ENCODE data around the gene CIART.
"Not testable (repeated sequence)": the region's sequence is repeated elsewhere in the genome, so short reads cannot be mapped to it uniquely, and the experiment has no call there.

DNA sequence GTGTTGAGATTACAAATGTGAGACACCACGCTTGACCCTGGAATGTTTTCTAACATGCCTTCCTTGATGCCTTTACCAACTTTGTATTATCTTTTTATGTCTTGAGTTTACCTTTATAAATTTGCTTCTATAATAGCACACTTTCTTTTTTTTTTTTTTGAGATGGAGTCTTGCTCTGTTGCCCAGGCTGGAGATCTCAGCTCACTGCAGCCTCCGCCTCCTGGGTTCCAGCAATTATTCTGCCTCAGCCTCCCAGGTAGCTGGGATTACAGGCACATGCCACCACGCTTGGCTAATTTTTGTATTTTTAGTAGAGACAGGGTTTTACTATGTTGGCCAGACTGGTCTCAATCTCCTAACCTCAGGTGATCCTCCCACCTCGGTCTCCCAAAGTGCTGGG lies 32.3 kb downstream of the CIART start:
- not testable (repeated sequence) for TF ChIP-seq CTCF (IDR thresholded peaks at IDR 0.05); GABPA (IDR thresholded peaks at IDR 0.05; ENCODE audit: low read depth); NRF1 (IDR thresholded peaks at IDR 0.05; ENCODE audit: low read depth, low read length); EP300 (IDR thresholded peaks at IDR 0.05; ENCODE audit: borderline replicate concordance in 1 of 2, low read depth in 1 of 2, low read length in 1 of 2); POLR2AphosphoS5 (IDR thresholded peaks at IDR 0.05; ENCODE audit: low read depth, low read length); RAD21 (IDR thresholded peaks at IDR 0.05; ENCODE audit: low read length); NFIC (IDR thresholded peaks at IDR 0.05; ENCODE audit: borderline replicate concordance); TAF1 (IDR thresholded peaks at IDR 0.05; ENCODE audit: borderline replicate concordance, low read depth, low read length); RXRA (IDR thresholded peaks at IDR 0.05; ENCODE audit: borderline replicate concordance, low read depth)
- TF ChIP-seq, protein P1, sequence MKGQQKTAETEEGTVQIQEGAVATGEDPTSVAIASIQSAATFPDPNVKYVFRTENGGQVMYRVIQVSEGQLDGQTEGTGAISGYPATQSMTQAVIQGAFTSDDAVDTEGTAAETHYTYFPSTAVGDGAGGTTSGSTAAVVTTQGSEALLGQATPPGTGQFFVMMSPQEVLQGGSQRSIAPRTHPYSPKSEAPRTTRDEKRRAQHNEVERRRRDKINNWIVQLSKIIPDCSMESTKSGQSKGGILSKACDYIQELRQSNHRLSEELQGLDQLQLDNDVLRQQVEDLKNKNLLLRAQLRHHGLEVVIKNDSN (IDR thresholded peaks at IDR 0.05; ENCODE audit: borderline replicate concordance, low read depth): not testable (repeated sequence)
- TF ChIP-seq, protein P2, sequence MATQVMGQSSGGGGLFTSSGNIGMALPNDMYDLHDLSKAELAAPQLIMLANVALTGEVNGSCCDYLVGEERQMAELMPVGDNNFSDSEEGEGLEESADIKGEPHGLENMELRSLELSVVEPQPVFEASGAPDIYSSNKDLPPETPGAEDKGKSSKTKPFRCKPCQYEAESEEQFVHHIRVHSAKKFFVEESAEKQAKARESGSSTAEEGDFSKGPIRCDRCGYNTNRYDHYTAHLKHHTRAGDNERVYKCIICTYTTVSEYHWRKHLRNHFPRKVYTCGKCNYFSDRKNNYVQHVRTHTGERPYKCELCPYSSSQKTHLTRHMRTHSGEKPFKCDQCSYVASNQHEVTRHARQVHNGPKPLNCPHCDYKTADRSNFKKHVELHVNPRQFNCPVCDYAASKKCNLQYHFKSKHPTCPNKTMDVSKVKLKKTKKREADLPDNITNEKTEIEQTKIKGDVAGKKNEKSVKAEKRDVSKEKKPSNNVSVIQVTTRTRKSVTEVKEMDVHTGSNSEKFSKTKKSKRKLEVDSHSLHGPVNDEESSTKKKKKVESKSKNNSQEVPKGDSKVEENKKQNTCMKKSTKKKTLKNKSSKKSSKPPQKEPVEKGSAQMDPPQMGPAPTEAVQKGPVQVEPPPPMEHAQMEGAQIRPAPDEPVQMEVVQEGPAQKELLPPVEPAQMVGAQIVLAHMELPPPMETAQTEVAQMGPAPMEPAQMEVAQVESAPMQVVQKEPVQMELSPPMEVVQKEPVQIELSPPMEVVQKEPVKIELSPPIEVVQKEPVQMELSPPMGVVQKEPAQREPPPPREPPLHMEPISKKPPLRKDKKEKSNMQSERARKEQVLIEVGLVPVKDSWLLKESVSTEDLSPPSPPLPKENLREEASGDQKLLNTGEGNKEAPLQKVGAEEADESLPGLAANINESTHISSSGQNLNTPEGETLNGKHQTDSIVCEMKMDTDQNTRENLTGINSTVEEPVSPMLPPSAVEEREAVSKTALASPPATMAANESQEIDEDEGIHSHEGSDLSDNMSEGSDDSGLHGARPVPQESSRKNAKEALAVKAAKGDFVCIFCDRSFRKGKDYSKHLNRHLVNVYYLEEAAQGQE (IDR thresholded peaks at IDR 0.05; ENCODE audit: low read depth, low read length): not testable (repeated sequence)
